Erythroblast (primary cell): Measurements from ENCODE around the gene CAMSAP1.

ENCODE experiments used
- GATA1 ChIP-seq: IDR thresholded peaks from 2 replicates; pipeline ENCODE4 v1.6.1; 2011; ENCODE audit warnings: low read depth, mild to moderate bottlenecking, control low read depth, low read length, moderate library complexity
- POLR2A ChIP-seq: IDR thresholded peaks from 2 replicates; pipeline ENCODE4 v1.6.1; 2011; ENCODE audit warnings: mild to moderate bottlenecking, low read length

- no peak for TF ChIP-seq POLR2A
- TF ChIP-seq GATA1: no peak
Observed at GRCh38 chr9:135772056-135772646, 135.2 kb downstream of the CAMSAP1 start.
